Pancreas (tissue), 10 donors: Measurements from ENCODE around the gene SELENOI. TPM values are rescaled to one million over a fixed set of nuclear protein-coding genes. Genes with fewer than 3 reads are reported as not detected.
A peak's percentile ranks its signal among the peaks of the same experiment; 100 is the strongest.

Experiments used
- ATAC-seq, 4 donors: fragments of 200-7000 bp; cut with Tn5 transposase; one replicate each; pipeline versions ENCODE4 v1.8.0 to v1.9.1; 2020; ENCODE audit warnings: mild to moderate bottlenecking in 4 of 4, moderate library complexity in 4 of 4
- DNase-seq, 6 donors: peaks; one replicate each; pipeline ENCODE4 v3.0.0-alpha.2; 2020
- FAIRE-seq: peaks from 2 replicates; lab custom pipeline; 2012; peaks lifted over from hg19 to GRCh38; lab: Jason Lieb, UNC
- H3K27ac ChIP-seq, 4 donors: fragments of 200-600 bp; sonication (generic); 1 replicate in 3 of 4; 2 replicates in 1 of 4; pipeline versions ENCODE4 v1.5.0 to v1.8.0; 2020
- H3K27me3 ChIP-seq, 4 donors: fragments of 200-600 bp; one replicate each; pipeline ENCODE4 v1.8.0; 2021
- H3K36me3 ChIP-seq, 3 donors: fragments of 200-600 bp; sonication (generic) in 1 of 3; one replicate each; pipeline versions ENCODE4 v1.5.0 to v1.8.0; 2020 to 2021
- H3K4me1 ChIP-seq, 3 donors: fragments of 200-600 bp; one replicate each; pipeline ENCODE4 v1.8.0; 2021
- H3K4me3 ChIP-seq, 4 donors: fragments of 200-600 bp; sonication (generic) in 2 of 4; one replicate each; pipeline versions ENCODE4 v1.5.0 to v1.8.0; 2020 to 2021
- H3K9me3 ChIP-seq, 4 donors: fragments of 200-600 bp; one replicate each; pipeline ENCODE4 v1.8.0; 2021
- WGBS, 2 donors: extraction: QIAGEN DNeasy Blood & Tissue Kit; methylation state at CpG; one replicate each; pipeline ENCODE4 v1.1.7; 2013; 5-methylcytosine and 5-hydroxymethylcytosine counted together
- intact Hi-C, 3 donors: fragments of 100-400 bp; cut with DNase I; formaldehyde crosslinking; loops; one replicate each; pipeline versions ENCODE4 v1.11.1 to v1.14.2; 2022
- polyA plus RNA-seq, 2 donors: library from polyadenylated mRNA; stranded (reverse); fragments of 200-250 nt; gene quantifications; one replicate each; pipeline ENCODE4 v1.2.3, GENCODE V29; 2013
- total RNA-seq, 6 donors: library from RNA; stranded (reverse); fragmentation: NEBNext Ultra II Directional in 4 of 6; extraction: Animal tissue kit (Norgen Biotek cat#: 25700) in 4 of 6; gene quantifications; one replicate each; pipeline versions ENCODE4 v1.2.1 to v1.2.4, GENCODE V29; 2021 to 2023
- TF ChIP-seq, protein P1 (sequence below), 4 donors: fragments of 200-600 bp; sonication (generic) in 3 of 4; IDR thresholded peaks; one replicate each; pipeline versions ENCODE4 v1.5.0 to v1.8.0; 2021; ENCODE audit warnings: antibody characterized with exemption in 4 of 4
- donor health status: healthy with polysubstance abuse.
- donor health status: DM: no; HTN: no; CAD: no; lungs with moderate emphysema.
- donor health status: DM: no; HTN: no; CAD: no.
- donor health status: control.
- donor health status: control.
- donor health status: Bipolar disorder and iron deficiency.
- donor health status: DM: yes; HTN: yes; CAD: no.
- donor health status: DM: no; HTN: no; CAD: no.
- donor health status: DM: no; HTN: no; CAD: no.
- donor health status: DM: yes; HTN: yes; CAD: no.

SELENOI gene
- total and polyA plus RNA-seq, 8 donors, result 1.9 to 16.5 (median 12.3) TPM

DNA sequence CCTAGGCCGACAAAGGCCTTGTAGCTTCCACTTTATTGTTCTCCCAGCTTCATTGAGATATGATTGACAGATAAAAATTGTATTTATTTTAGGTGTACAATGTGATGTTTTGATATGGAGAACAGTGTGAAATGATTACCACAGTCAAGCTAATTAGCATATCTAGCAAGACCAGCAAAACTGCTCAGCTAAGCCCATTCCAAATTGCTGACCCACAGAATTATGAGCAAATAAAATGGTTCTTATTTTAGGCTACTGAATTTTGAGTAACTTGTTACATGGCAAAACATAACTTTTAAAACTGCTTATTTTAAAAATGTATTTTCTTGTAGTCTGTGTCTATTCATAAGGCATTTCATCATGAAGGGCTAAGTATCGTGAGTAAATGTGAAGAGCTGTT is 8.6 kb upstream of the SELENOI start:
- FAIRE-seq (no peak), DNase-seq (no peak), ATAC-seq (no peak)
- WGBS, 2 donors, result 89 to 90% methylated on average over 2 of the region's 2 CpGs
- Histone ChIP-seq H3K9me3 (no peaks in the 10 kb centered on the region), H3K4me1 (peaks cover 0 to 7% (median 0%) of the 10 kb centered on the region in 3 donors), H3K36me3 (no peaks in the 10 kb centered on the region), H3K27me3 (no peaks in the 10 kb centered on the region), H3K27ac (no peak overlapping the region), H3K4me3 (no peak overlapping the region)
- intact Hi-C loops, result no loop called here
- TF ChIP-seq, protein P1, sequence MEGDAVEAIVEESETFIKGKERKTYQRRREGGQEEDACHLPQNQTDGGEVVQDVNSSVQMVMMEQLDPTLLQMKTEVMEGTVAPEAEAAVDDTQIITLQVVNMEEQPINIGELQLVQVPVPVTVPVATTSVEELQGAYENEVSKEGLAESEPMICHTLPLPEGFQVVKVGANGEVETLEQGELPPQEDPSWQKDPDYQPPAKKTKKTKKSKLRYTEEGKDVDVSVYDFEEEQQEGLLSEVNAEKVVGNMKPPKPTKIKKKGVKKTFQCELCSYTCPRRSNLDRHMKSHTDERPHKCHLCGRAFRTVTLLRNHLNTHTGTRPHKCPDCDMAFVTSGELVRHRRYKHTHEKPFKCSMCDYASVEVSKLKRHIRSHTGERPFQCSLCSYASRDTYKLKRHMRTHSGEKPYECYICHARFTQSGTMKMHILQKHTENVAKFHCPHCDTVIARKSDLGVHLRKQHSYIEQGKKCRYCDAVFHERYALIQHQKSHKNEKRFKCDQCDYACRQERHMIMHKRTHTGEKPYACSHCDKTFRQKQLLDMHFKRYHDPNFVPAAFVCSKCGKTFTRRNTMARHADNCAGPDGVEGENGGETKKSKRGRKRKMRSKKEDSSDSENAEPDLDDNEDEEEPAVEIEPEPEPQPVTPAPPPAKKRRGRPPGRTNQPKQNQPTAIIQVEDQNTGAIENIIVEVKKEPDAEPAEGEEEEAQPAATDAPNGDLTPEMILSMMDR (IDR thresholded peaks at IDR 0.05), result no peak

DNA sequence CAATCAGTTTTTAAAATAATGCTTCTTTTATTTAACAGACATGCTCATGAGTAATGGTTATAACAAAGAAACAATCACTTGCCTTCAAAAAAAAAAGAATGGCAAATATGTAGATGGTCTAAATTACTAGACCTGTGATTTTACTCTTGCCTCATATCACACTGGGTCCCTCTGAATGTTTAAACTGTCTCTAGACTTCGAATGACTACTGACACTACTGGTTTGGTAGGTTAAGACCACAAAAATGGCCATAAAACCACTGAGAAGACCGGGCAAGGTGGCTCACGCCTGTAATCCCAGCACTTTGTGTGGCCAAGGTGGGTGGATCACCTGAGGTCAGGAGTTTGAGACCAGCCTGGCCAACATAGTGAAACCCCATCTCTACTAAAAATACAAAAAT is 5.1 kb upstream of the SELENOI start:
- 57% methylated on average over 3 of the region's 3 CpGs for WGBS, 2 donors
- no peak for FAIRE-seq
- Histone ChIP-seq H3K36me3 (no peaks in the 10 kb centered on the region), H3K4me1 (peaks cover 7 to 13% (median 8%) of the 10 kb centered on the region in 3 donors), H3K9me3 (no peaks in the 10 kb centered on the region), H3K4me3 (no peak overlapping the region), H3K27ac (peak overlapping the region; percentile 35 to 67 (median 56)), H3K27me3 (no peaks in the 10 kb centered on the region)
- intact Hi-C loops, result no loop called here
- TF ChIP-seq, protein P1 (IDR thresholded peaks at IDR 0.05), result no peak
- no peak for ATAC-seq
- DNase-seq, result no peak

DNA sequence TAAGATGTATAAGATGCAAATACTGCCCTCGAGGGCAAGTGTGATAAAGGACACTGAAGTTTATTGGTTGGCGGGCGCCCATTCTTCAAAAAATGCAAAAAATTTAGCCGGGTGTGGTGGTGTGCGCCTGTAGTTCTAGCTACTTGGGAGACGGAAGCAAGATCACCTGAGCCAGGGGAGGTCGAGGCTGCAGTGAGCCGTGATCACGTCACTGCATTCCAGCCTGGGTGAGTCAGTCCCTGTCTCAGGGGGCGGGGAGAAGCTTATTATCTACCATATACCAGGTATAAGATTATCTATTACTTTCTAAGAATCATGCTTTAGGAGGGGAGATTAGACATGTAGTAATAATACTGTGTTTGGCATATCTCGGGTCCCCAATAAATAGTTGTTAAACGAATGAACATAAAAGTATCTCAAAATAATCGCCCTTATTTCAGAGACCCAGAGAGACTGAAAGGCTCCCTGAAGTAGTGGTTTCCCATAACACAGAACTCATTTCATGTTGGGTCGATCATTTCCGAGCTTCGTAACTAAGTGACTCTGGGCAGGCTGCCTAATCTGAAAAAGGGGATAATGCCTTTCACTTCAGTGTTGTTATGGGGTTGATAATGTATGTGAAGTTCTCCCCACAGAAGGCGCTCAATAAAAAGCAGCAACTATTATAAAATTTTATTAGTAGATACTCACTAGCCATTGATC is 1.2 kb upstream of the SELENOI start:
- H3K9me3 ChIP-seq, result no peaks in the 10 kb centered on the region
- no peaks in the 10 kb centered on the region for H3K27me3 ChIP-seq
- no peaks in the 10 kb centered on the region for H3K36me3 ChIP-seq
- 29 to 32% methylated on average over 17 of the region's 17 CpGs for WGBS, 2 donors
- no peak for FAIRE-seq
- intact Hi-C loops, result no loop called here
- H3K4me3 ChIP-seq, result peak overlapping the region; percentile 62 to 88 (median 76)
- H3K27ac ChIP-seq, result peak overlapping the region; percentile 79 to 92 (median 89)
- peaks cover 20 to 27% (median 23%) of the 10 kb centered on the region in 3 donors for H3K4me1 ChIP-seq
- TF ChIP-seq, protein P1 (IDR thresholded peaks at IDR 0.05), result no peak
- no peak for ATAC-seq
- peak in 4 of 6 donors; percentile 17 to 38 (median 24) for DNase-seq

DNA sequence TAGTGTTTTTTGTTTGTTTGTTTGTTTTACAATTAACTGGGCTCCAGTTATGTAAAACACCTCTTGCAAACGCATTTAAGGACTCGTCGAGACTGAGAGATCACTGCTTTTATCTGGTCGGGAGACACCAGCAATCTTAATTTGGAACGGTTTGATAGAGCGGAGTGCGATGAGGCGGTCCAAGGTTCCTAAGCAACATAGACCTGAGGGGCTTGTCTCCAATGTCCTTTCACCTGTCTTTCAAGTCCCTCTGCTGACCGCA is 729 bp upstream of the SELENOI start:
- TF ChIP-seq, protein P1 (IDR thresholded peaks at IDR 0.05), result no peak
- peak overlapping the region; percentile 79 to 92 (median 89) for H3K27ac ChIP-seq
- DNase-seq (no peak), ATAC-seq (no peak), FAIRE-seq (no peak)
- H3K4me3 ChIP-seq, result peak overlapping the region; percentile 62 to 88 (median 76)
- 0% methylated on average over 9 of the region's 9 CpGs for WGBS, 2 donors
- H3K36me3 ChIP-seq, result no peaks in the 10 kb centered on the region
- intact Hi-C loops, result no loop called here
- H3K4me1 ChIP-seq, result peaks cover 20 to 27% (median 23%) of the 10 kb centered on the region in 3 donors
- H3K27me3 ChIP-seq, result no peaks in the 10 kb centered on the region
- no peaks in the 10 kb centered on the region for H3K9me3 ChIP-seq

DNA sequence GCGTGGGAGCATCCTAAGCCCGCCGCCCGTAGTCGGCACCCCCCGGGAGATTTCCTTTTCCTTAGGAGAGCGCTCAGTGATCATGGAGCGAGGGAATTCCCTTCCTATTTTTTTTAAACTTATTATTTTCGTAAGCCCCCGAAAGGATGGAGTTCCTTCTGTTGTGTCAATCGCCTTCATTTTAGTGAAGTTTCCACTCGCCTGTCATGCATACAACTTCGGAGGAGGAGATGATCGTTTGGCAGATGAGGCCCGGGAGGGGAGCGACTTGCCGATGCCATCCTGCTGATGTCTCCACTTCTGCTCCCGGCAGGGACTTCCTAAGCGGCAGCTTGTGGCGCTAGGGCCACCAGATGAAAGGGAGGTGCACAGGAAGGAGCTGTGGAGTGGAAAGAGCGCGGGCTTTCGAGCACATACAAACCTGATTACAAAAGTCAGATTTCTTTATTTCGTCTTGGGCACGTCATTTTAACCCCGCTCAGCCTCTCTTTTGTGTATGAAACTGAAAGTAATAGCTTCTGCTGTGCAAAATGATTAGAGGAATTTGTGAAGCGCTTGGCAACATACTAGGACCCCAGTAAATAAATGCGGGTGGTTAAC is 611 bp downstream of the SELENOI start, which contains the start of gene ADGRF3:
ADGRF3 (minus strand) TSS at position 336 of the 600 bp plus-strand sequence. CDS start 555 bp downstream, outside the sequence.
- Histone ChIP-seq H3K9me3 (no peaks in the 10 kb centered on the region), H3K27me3 (no peaks in the 10 kb centered on the region), H3K27ac (peak within 1 kb of the TSS; percentile 79 to 93 (median 89)), H3K36me3 (no peaks in the 10 kb centered on the region), H3K4me3 (peak within 1 kb of the TSS; percentile 81 to 92 (median 86)), H3K4me1 (peaks cover 13 to 27% (median 23%) of the 10 kb centered on the region in 3 donors)
- DNase-seq, result peak; percentile 43 to 74 (median 64)
- WGBS, 2 donors, result 0 to 1% methylated on average over 28 of the region's 28 CpGs
- TF ChIP-seq, protein P1 (IDR thresholded peaks at IDR 0.05), result no peak
- FAIRE-seq, result no peak
- intact Hi-C loops, result no loop called here
- ATAC-seq, result peak; percentile 42 to 69 (median 60)
